K562 (cell line): Measurements from ENCODE around the gene LRRC8C.
"Not testable (repeated sequence)": the region's sequence is repeated elsewhere in the genome, so short reads cannot be mapped to it uniquely, and the experiment has no call there.

Source experiments
- CHD7 ChIP-seq: fragments of 200-600 bp; sonication (generic); IDR thresholded peaks from one replicate; pipeline ENCODE4 v1.6.1; 2012; ENCODE audit warnings: mild to moderate bottlenecking, low read depth, low read length, inconsistent platforms
- GABPA ChIP-seq: fragments of 200-800 bp; sonication (Bioruptor generic); conservative IDR thresholded peaks from 2 replicates; pipeline ENCODE4 v1.6.1; 2016; ENCODE audit warnings: low read depth, missing genetic modification characterization, missing compliant biosample characterization
- MYC ChIP-seq, 2 experiments: fragments of 250-450 bp in 1 of 2; sonication (Bioruptor Pico) in 1 of 2; IDR thresholded peaks; 2 replicates each; pipeline versions ENCODE4 v1.5.1 to v1.6.1; 2012 to 2021; ENCODE audit warnings: low read depth in 2 of 2, borderline replicate concordance in 1 of 2, improper control_type of control experiment in 1 of 2, low read length in 1 of 2, mild to moderate bottlenecking in 1 of 2, moderate library complexity in 1 of 2
- NR1H2 ChIP-seq: sonication (generic); formaldehyde crosslinking; IDR thresholded peaks from 2 replicates; pipeline ENCODE4 v1.4.0; 2020; ENCODE audit warnings: mild to moderate bottlenecking, missing genetic modification reagents
- ZNF347 ChIP-seq: fragments of 450-650 bp; formaldehyde crosslinking; IDR thresholded peaks from 2 replicates; pipeline ENCODE4 v1.4.0; 2020; ENCODE audit warnings: low read depth, mild to moderate bottlenecking, moderate library complexity

- not testable (repeated sequence) for TF ChIP-seq GABPA (tag); NR1H2 (CRISPR knock-in tag); MYC (IDR thresholded peaks at IDR 0.05; ENCODE audit: low read depth, low read length); MYC (CRISPR knock-in tag; IDR thresholded peaks at IDR 0.05; ENCODE audit: borderline replicate concordance, low read depth); CHD7; ZNF347 (CRISPR knock-in tag)
Observed at GRCh38 chr1:89629600-89629999, 3.3 kb upstream of the LRRC8C start.
